HepG2 (cell line): ENCODE measurements around the gene ADGRD1. TPM values are rescaled to one million over a fixed set of nuclear protein-coding genes. Genes with fewer than 3 reads are reported as not detected.

Source experiments
- DMAP1 ChIP-seq: IDR thresholded peaks from 2 replicates; pipeline ENCODE4 v1.6.1; 2016
- KDM5A ChIP-seq: fragments of 200-600 bp; sonication (generic); IDR thresholded peaks from 2 replicates; pipeline ENCODE4 v1.7.0; 2018; ENCODE audit warnings: antibody characterized with exemption, mild to moderate bottlenecking, low read length, borderline replicate concordance
- ZBTB44 ChIP-seq: sonication (generic); formaldehyde crosslinking; IDR thresholded peaks from 2 replicates; pipeline ENCODE4 v1.4.0; 2020; ENCODE audit warnings: missing genetic modification reagents
- ZNF260 ChIP-seq: sonication (generic); formaldehyde crosslinking; IDR thresholded peaks from 2 replicates; pipeline ENCODE4 v1.4.0; 2020; ENCODE audit warnings: missing genetic modification reagents, low read depth, mild to moderate bottlenecking, borderline replicate concordance
- ZNF333 ChIP-seq: sonication (generic); formaldehyde crosslinking; IDR thresholded peaks from 2 replicates; pipeline ENCODE4 v1.4.0; 2020; ENCODE audit warnings: mild to moderate bottlenecking, missing genetic modification reagents, borderline replicate concordance
- polyA plus RNA-seq, 8 experiments: library from polyadenylated mRNA; depleted of rRNA in 3 of 8; stranded (reverse) in 7 of 8; unstranded in 1 of 8; fragments of >200 nt; fragmentation: Illumina TruSeq in 4 of 8; extraction: Trizol in 4 of 8; gene quantifications; 2 replicates each; pipeline versions ENCODE4 v1.2.1 to v1.2.3, GENCODE V29; 2011 to 2016; ENCODE audit warnings: low read depth in 4 of 8, missing spikeins in 1 of 8, mixed read lengths in 1 of 8; ENCODE audit not compliant: insufficient read depth in 1 of 8
- total RNA-seq, 5 experiments: library from RNA; depleted of rRNA; stranded (reverse); fragments of >200 nt; fragmentation: Illumina TruSeq; extraction: Trizol; gene quantifications; 2 replicates each; pipeline ENCODE4 v1.2.3, GENCODE V29; 2016; ENCODE audit warnings: low read depth in 1 of 5
- TF ChIP-seq, protein P1 (sequence below), 2 experiments: fragments of 450-650 bp in 1 of 2; sonication (generic) in 1 of 2; formaldehyde crosslinking in 1 of 2; IDR thresholded peaks; 2 replicates each; pipeline versions ENCODE4 v1.6.1 to v1.8.0; 2016 to 2022; ENCODE audit warnings: antibody characterized with exemption in 1 of 2, mild to moderate bottlenecking in 1 of 2, missing genetic modification reagents in 1 of 2
- TF ChIP-seq, protein P2 (sequence below): sonication (generic); formaldehyde crosslinking; IDR thresholded peaks from 2 replicates; pipeline ENCODE4 v1.8.0; 2022; ENCODE audit warnings: missing genetic modification reagents, low read depth, mild to moderate bottlenecking, borderline replicate concordance

The ADGRD1 gene
- total and polyA plus RNA-seq, 2 of the 13 experiments (the other 11 are each of a cell fraction or from before 2014, with no cell fraction given) = 0.46 to 12.4 TPM

DNA sequence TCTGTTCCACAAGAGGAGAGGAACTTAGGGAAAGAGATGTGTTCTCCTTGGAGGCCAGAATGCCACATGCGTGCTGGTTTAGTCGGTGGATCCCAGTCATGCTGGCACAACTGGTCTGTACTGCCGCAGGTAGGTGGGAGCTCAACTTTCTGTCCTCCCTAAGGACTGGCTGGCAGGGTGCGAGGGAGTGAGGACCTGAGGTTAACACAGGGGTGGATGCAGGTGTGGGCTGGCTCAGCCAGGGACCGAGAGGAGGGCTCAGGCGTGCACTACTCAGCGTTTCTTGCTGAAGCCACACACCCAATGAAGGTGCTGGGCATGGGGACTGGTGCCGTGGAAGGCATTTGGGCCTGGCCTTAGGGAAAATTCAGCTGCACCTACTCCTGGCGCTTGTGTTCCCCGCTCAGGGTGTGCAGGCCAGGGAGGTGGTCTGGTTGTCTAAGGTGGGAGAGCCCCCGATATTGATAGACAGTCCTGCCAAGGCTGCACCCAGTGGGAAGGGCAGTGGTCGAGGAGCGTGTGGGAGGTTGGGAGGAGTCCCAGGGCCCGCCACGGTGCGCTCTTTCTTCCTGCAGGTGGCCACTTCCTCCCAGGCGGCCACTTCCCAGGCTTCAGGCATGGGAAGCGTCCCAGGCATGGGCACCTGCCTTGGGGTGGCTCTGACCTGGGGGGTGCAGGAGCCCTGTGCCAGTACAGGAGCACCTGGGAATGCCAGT is 138.4 kb downstream of the ADGRD1 start (continued):
- TF ChIP-seq, protein P1, sequence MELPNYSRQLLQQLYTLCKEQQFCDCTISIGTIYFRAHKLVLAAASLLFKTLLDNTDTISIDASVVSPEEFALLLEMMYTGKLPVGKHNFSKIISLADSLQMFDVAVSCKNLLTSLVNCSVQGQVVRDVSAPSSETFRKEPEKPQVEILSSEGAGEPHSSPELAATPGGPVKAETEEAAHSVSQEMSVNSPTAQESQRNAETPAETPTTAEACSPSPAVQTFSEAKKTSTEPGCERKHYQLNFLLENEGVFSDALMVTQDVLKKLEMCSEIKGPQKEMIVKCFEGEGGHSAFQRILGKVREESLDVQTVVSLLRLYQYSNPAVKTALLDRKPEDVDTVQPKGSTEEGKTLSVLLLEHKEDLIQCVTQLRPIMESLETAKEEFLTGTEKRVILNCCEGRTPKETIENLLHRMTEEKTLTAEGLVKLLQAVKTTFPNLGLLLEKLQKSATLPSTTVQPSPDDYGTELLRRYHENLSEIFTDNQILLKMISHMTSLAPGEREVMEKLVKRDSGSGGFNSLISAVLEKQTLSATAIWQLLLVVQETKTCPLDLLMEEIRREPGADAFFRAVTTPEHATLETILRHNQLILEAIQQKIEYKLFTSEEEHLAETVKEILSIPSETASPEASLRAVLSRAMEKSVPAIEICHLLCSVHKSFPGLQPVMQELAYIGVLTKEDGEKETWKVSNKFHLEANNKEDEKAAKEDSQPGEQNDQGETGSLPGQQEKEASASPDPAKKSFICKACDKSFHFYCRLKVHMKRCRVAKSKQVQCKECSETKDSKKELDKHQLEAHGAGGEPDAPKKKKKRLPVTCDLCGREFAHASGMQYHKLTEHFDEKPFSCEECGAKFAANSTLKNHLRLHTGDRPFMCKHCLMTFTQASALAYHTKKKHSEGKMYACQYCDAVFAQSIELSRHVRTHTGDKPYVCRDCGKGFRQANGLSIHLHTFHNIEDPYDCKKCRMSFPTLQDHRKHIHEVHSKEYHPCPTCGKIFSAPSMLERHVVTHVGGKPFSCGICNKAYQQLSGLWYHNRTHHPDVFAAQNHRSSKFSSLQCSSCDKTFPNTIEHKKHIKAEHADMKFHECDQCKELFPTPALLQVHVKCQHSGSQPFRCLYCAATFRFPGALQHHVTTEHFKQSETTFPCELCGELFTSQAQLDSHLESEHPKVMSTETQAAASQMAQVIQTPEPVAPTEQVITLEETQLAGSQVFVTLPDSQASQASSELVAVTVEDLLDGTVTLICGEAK (IDR thresholded peaks at IDR 0.05) = no peak
- TF ChIP-seq, protein P1 (CRISPR knock-in tag; IDR thresholded peaks at IDR 0.05) = no peak
- TF ChIP-seq DMAP1 (CRISPR knock-in tag) (no peak), ZNF333 (CRISPR knock-in tag) (no peak), ZBTB44 (CRISPR knock-in tag) (no peak), KDM5A (no peak), ZNF260 (CRISPR knock-in tag) (no peak)
- TF ChIP-seq, protein P2, sequence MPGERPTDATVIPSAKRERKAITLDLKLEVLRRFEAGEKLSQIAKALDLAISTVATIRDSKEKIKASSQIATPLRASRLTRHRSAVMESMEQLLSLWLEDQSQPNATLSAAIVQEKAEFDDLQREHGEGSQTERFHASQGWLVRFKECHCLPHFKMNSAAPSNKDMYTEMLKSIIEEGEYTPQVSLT (CRISPR knock-in tag) = no peak
